SK-N-SH treated with all-trans-retinoic acid at 6 μM for 48 hours (cell line): Measurements from ENCODE around the gene CTNND2.

Source experiments
- ATAC-seq: fragments of 200-7000 bp; cut with Tn5 transposase; 3 replicates; pipeline ENCODE4 v1.9.1; 2020; ENCODE audit warnings: mild to moderate bottlenecking, moderate library complexity
- BACH2 ChIP-seq: fragments of 250-450 bp; sonication (Bioruptor Pico); IDR thresholded peaks from 2 replicates; pipeline ENCODE4 v1.9.0; 2021; ENCODE audit warnings: mild to moderate bottlenecking, borderline replicate concordance
- CREB5 ChIP-seq: fragments of 250-450 bp; sonication (Bioruptor Pico); IDR thresholded peaks from 2 replicates; pipeline ENCODE4 v1.5.1; 2020; ENCODE audit warnings: low read depth, mild to moderate bottlenecking, moderate library complexity
- CSDC2 ChIP-seq: fragments of 250-450 bp; sonication (Bioruptor Pico); IDR thresholded peaks from 2 replicates; pipeline ENCODE4 v1.5.0; 2020; ENCODE audit warnings: mild to moderate bottlenecking, moderate library complexity
- ESRRG ChIP-seq: fragments of 250-450 bp; sonication (Bioruptor Pico); IDR thresholded peaks from 2 replicates; pipeline ENCODE4 v1.6.1; 2021; ENCODE audit warnings: mild to moderate bottlenecking
- GLIS3 ChIP-seq: fragments of 250-450 bp; sonication (Bioruptor Pico); IDR thresholded peaks from 2 replicates; pipeline ENCODE4 v1.5.0; 2020; ENCODE audit warnings: mild to moderate bottlenecking, moderate library complexity
- ISL1 ChIP-seq: fragments of 250-450 bp; sonication (Bioruptor Pico); IDR thresholded peaks from 2 replicates; pipeline ENCODE4 v2.1.2; 2022; ENCODE audit warnings: mild to moderate bottlenecking, moderate library complexity
- OSR1 ChIP-seq: fragments of 250-450 bp; sonication (Bioruptor Pico); IDR thresholded peaks from 2 replicates; pipeline ENCODE4 v1.8.0; 2022; ENCODE audit warnings: moderate library complexity, mild to moderate bottlenecking, inconsistent platforms
- PATZ1 ChIP-seq: fragments of 250-450 bp; sonication (Bioruptor Pico); IDR thresholded peaks from 2 replicates; pipeline ENCODE4 v1.8.0; 2020; ENCODE audit warnings: mild to moderate bottlenecking, moderate library complexity, borderline replicate concordance
- POU6F1 ChIP-seq: fragments of 250-450 bp; sonication (Bioruptor Pico); IDR thresholded peaks from 2 replicates; pipeline ENCODE4 v1.8.0; 2021; ENCODE audit warnings: low read depth, mild to moderate bottlenecking, moderate library complexity, borderline replicate concordance
- RARB ChIP-seq: fragments of 250-450 bp; sonication (Bioruptor Pico); IDR thresholded peaks from 2 replicates; pipeline ENCODE4 v1.8.0; 2021; ENCODE audit warnings: mild to moderate bottlenecking, moderate library complexity
- SNAI2 ChIP-seq: fragments of 250-450 bp; sonication (Bioruptor Pico); IDR thresholded peaks from 2 replicates; pipeline ENCODE4 v1.5.0; 2020; ENCODE audit warnings: mild to moderate bottlenecking, moderate library complexity
- TCF4 ChIP-seq: fragments of 250-450 bp; sonication (Bioruptor Pico); IDR thresholded peaks from 2 replicates; pipeline ENCODE4 v1.8.0; 2021; ENCODE audit warnings: mild to moderate bottlenecking, moderate library complexity, borderline replicate concordance
- TOX ChIP-seq: fragments of 250-450 bp; sonication (Bioruptor Pico); IDR thresholded peaks from 2 replicates; pipeline ENCODE4 v1.8.0; 2021; ENCODE audit warnings: mild to moderate bottlenecking, moderate library complexity, borderline replicate concordance
- ZC3H10 ChIP-seq: fragments of 250-450 bp; sonication (Bioruptor Pico); IDR thresholded peaks from 2 replicates; pipeline ENCODE4 v1.5.1; 2021; ENCODE audit warnings: mild to moderate bottlenecking, moderate library complexity
- ZFP30 ChIP-seq: fragments of 450-650 bp; formaldehyde crosslinking; IDR thresholded peaks from 2 replicates; pipeline ENCODE4 v1.5.0; 2022; ENCODE audit warnings: mild to moderate bottlenecking, moderate library complexity
- ZNF565 ChIP-seq: fragments of 450-650 bp; formaldehyde crosslinking; conservative IDR thresholded peaks from 2 replicates; pipeline ENCODE4 v1.5.0; 2020; ENCODE audit warnings: low read depth, mild to moderate bottlenecking, moderate library complexity
- ZNF70 ChIP-seq: fragments of 450-650 bp; formaldehyde crosslinking; IDR thresholded peaks from 2 replicates; pipeline ENCODE4 v1.5.0; 2020; ENCODE audit warnings: mild to moderate bottlenecking, moderate library complexity
- ZNF8 ChIP-seq: fragments of 450-650 bp; formaldehyde crosslinking; IDR thresholded peaks from 2 replicates; pipeline ENCODE4 v1.5.0; 2020; ENCODE audit warnings: mild to moderate bottlenecking, moderate library complexity

Gene CTNND2

GRCh38 chr5:11385251-11385900, 518.9 kb downstream of the CTNND2 start:
- TF ChIP-seq PATZ1 (CRISPR knock-in tag) (no peak), TCF4 (CRISPR knock-in tag) (no peak), OSR1 (CRISPR knock-in tag) (no peak), BACH2 (no peak), CSDC2 (CRISPR knock-in tag) (no peak), ZNF565 (CRISPR knock-in tag) (no peak)
- ATAC-seq, result no peak

GRCh38 chr5:11384441-11385250, 519.6 kb downstream of the CTNND2 start:
- TF ChIP-seq SNAI2 (CRISPR knock-in tag), result no peak
- no peak for TF ChIP-seq ZFP30 (CRISPR knock-in tag)
- no peak for TF ChIP-seq CSDC2 (CRISPR knock-in tag)
- TF ChIP-seq ESRRG (CRISPR knock-in tag), result no peak
- TF ChIP-seq POU6F1 (CRISPR knock-in tag), result no peak
- TF ChIP-seq OSR1 (CRISPR knock-in tag), result no peak
- no peak for ATAC-seq

- TF ChIP-seq BACH2 (no peak), ISL1 (no peak), ZC3H10 (CRISPR knock-in tag) (no peak), POU6F1 (CRISPR knock-in tag) (no peak), TOX (CRISPR knock-in tag) (no peak), CREB5 (no peak), GLIS3 (CRISPR knock-in tag) (no peak), RARB (CRISPR knock-in tag) (no peak), CSDC2 (CRISPR knock-in tag) (no peak)
- no peak for ATAC-seq
Measured at GRCh38 chr5:11383506-11384095, 520.6 kb downstream of the CTNND2 start.

GRCh38 chr5:11378461-11378860, 525.8 kb downstream of the CTNND2 start:
- TF ChIP-seq ESRRG (CRISPR knock-in tag), result no peak
- no peak for TF ChIP-seq OSR1 (CRISPR knock-in tag)
- TF ChIP-seq RARB (CRISPR knock-in tag), result no peak
- TF ChIP-seq CREB5, result no peak
- TF ChIP-seq ZNF8, result no peak
- TF ChIP-seq BACH2, result no peak
- no peak for TF ChIP-seq ZNF70
- no peak for TF ChIP-seq ZFP30 (CRISPR knock-in tag)
- no peak for TF ChIP-seq POU6F1 (CRISPR knock-in tag)
- no peak for TF ChIP-seq PATZ1 (CRISPR knock-in tag)
- TF ChIP-seq SNAI2 (CRISPR knock-in tag), result no peak
- no peak for TF ChIP-seq CSDC2 (CRISPR knock-in tag)
- ATAC-seq, result no peak
